ENCODE data around the gene MSANTD1.

The MSANTD1 gene

DNA sequence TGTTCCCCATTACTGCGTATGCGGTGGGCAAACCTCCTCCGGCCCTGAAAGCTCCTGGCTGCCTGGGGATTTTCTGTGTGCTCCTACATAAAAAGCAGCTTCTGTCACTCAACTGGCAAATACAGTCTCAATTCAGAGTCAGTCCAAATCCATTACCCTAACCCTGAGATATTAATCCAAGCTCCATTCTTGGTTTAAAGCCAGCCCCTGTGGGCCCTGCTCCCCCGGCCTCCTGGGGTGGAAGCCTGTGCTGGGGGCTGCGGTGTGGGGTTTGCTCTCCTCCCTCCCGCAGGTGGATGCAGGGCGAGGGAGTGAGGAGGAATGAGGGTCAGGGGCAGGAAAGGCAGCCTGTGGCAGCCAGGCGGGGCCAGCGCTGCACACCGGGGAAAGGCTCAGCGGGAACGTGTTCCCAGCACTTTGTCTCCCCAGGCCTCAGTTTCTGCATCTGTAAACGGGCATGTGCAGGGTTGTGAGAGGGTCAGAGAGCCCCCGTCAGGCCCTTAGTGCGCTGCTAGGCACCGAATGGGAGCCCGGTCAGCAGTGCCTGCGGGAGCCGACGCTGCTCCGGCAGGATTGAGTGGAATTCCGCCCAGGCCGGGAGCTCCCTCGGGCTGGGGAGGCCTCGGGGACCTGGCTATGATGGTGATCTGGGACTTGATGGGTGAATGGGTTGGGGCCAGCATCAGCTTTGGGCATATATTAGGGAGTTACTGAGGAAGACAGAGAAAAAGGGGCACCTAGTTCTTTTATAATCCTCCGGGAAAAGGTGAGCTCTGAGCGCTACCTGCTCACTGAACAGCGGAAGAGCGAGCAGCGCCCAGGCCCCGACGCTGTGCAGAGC is 37.6 kb downstream of the MSANTD1 start:
- no peak for DNase-seq (ENCODE audit: insufficient read length, low spot score)
- FAIRE-seq, result no peak

DNA sequence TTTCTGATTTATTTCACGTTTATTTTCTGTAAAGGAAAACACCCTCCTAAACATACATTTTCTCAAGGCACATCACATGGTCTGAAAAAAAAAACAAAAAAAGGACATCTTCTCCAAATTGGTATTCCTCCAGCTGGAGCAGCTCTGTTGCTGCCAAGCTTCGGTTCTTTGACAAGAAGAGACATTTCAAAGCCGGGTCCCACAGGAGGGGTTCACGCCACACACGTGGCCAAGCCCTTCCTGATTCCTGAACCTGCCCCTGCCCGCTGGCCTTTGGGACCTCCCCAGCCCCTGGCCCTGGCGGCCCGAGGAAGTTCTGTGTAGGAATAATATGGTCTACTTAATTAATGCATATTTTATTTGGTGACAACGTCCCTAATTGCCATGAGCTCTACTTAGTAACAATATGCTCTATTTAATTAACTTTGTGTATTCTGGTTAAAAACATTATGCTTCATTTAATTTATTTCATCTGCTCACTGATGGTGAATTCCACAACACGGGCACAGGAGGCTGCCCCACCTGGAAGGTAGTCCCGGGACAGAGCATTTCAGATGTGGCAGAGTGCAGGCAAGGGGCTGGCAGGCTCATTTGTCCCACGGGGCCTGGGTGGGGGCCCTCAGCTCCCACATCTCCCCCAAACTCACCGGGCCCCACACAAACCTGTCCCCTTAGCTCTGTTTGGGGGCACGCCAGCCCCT is 38.5 kb downstream of the MSANTD1 start:
- no peak for DNase-seq (ENCODE audit: insufficient read length, low spot score)
- FAIRE-seq, result no peak

GRCh38 chr4:3287972-3288570 is 39.1 kb downstream of the MSANTD1 start:
- FAIRE-seq (no peak), DNase-seq (ENCODE audit: insufficient read length, low spot score) (no peak)

- DNase-seq (ENCODE audit: insufficient read length, low spot score) (no peak), FAIRE-seq (no peak)
These were observed 39.7 kb downstream of the MSANTD1 start for GRCh38 chr4:3288571-3289094.

- DNase-seq (ENCODE audit: insufficient read length, low spot score), result no peak
- FAIRE-seq, result no peak
These were observed 41.5 kb downstream of the MSANTD1 start for GRCh38 chr4:3290476-3290875.

DNA sequence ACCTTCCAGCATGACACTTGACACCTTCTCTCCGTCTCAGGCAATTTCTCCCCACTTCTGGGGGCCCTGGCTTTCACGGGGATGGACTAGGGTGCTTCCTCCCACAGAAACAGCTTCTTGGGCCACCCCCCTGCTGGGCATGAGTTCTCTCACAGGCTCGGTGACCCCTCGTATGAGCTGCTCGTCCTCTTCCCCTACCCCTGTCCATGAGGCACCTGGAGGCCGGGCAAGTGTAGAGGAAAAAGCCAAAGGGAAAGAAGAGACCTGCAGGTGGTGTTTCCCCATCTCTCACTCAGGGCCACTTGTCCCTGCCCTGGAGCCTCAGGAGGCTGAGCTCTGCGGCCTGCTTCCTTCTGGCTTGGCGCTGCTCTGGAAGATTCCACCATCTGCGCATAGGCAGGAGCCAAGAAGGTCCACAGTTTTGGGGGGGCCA is 41.9 kb downstream of the MSANTD1 start:
- FAIRE-seq (no peak), DNase-seq (ENCODE audit: insufficient read length, low spot score) (no peak)

DNA sequence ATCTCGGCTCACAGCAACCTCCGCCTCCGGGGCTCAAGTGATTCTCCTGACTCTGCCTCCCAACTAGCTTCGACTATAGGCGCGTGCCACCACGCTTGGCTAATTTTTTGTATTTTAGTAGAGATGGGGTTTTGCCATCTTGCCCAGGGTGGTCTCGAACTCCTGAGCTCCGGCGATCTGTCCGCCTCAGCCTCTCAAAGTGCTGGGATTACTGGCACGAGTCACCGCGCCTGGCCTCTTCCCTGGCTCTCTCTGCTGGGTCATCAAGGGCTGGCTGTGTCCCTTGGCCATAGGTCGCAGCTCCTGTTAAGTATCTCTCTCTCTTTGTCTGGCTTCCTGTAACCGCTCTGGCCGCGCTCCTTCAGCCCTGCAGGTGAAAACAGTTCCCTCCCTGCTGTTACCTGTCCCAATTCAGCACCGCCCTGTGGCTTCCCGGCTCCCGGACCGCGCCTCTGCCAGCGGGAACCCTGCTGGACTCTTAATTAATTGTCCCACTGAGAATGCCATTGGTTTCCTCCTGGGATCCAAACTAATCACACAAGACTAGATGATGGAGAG is 42.5 kb downstream of the MSANTD1 start:
- FAIRE-seq (peak; percentile 23), DNase-seq (ENCODE audit: insufficient read length, low spot score) (peak; percentile 18)

DNA sequence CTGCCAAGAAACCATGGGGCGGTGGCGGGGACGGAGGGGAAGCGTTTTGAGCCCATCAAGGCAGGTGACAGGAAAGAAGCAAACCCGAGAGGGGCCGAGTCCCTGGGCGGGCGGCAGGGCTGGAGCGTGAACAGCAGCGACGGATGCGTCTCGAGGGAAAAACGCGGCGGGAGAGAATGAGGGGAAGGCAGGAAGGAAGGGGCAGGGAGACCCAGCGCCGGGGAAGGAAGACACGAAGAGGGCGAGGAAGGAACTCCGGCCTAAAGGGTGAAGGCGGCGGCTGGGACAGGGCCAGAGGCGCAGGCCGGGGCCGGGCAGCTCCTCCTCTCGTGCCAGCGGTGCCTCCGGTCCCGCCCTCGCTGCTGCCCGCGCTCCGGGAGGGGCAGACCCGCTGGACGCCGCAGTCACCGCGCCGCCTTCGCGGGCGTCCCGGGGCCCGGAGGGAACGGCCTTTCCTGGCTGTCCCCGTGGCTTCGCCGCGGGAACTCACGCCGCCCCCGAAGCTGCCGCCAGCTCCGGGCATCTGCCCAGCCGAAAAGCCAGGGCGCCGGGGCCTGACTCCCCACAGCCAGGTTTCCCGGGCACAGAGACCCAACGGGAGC is 43.1 kb downstream of the MSANTD1 start:
- peak; percentile 59 for DNase-seq (ENCODE audit: insufficient read length, low spot score)
- peak; percentile 9 for FAIRE-seq

DNA sequence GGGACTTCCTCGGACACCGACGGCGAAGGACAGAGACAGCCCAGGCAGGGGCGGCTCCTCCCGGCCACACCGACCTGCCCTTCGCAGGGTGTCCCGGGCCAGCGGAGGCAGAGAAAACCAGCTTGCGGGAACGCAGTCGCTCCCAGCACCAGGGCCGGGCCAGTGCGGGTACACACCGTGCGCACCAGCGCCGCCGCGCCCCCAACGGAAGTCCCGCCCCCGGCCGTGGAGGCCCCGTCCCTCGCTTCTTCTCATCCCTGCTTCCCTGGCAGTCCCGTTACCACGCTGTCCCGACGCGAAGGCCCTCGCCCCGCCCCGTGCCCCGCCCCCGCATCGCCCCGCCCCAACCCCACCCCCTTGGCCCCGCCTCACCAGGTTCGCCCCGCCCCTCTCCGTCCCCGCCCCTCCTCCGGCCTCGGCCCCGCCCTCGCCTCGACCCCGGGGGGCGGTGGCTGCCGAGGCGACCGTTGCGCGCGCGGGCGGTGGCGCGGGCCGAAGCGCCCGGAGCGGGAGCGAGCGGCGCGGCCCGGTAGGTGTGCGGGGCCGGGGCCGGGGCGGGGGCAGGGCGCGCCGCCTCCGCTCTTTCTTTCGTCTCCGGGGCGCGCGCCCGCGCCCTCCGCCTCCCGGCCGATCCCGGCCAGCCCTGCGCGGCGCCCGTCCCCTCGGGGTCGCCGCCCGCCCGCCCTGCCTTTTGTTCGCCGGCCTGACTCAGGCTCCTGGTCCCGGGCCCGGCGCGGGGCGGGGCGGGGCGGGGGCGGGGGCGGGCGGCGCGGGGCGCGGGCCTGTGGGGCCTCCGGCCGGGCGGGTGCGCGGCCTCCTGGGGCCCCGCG is 43.8 kb downstream of the MSANTD1 start, which contains the start of gene RGS12:
Gene RGS12, plus strand, starts transcription at position 451 of the 830 bp plus-strand sequence. CDS start 23,150 bp downstream, outside the sequence.
- DNase-seq (ENCODE audit: insufficient read length, low spot score) (peak; percentile 99), FAIRE-seq (peak; percentile 83)

GRCh38 chr4:3293401-3294391 is 44.7 kb downstream of the MSANTD1 start:
- DNase-seq (ENCODE audit: insufficient read length, low spot score), result no peak

DNA sequence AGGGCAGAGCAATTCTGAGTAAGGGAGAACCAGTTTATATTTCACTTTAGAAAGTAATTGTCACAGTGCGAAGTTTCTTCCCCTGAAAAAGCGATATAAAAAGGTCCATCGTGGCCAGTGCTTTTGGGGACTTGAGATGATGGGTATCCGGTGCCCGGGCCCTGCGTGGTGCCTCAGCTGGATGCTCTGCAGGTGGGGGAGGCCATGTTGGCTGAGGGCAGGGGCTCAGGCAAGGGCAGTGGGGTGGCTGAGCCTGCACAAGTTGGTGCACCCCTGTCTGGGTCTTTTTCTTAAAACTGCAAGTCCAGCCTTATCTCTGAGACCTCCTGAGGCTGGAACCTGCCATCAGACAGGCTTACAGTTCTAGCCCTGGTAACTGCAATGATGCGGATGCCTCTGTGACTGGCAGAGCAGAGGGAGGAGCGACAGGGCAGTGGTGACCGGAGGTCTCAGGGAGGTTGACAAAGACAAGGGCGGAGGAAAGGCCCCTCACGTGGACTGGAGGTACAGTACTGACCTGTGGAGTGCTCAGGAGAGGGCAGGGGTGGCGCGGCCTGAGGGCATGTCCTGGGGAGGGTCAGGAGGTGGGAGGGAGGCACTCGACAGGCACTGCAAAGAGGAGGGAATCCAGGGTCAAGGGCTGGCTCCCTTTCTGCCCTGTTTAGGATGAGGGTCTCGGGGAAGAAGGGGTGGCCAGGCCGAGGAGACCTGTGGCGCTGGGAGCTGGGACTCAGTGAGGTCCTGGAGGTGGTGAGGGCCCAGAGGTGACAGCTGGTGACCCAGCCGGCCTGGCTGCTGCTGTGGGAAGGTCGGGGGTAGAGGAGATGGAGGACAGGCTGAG is 45.7 kb downstream of the MSANTD1 start:
- no peak for FAIRE-seq
- DNase-seq (ENCODE audit: insufficient read length, low spot score), result no peak

More at GRCh38 chr4:3293401-3294391, 44.7 kb downstream of the MSANTD1 start:
- no peak for FAIRE-seq

DNA sequence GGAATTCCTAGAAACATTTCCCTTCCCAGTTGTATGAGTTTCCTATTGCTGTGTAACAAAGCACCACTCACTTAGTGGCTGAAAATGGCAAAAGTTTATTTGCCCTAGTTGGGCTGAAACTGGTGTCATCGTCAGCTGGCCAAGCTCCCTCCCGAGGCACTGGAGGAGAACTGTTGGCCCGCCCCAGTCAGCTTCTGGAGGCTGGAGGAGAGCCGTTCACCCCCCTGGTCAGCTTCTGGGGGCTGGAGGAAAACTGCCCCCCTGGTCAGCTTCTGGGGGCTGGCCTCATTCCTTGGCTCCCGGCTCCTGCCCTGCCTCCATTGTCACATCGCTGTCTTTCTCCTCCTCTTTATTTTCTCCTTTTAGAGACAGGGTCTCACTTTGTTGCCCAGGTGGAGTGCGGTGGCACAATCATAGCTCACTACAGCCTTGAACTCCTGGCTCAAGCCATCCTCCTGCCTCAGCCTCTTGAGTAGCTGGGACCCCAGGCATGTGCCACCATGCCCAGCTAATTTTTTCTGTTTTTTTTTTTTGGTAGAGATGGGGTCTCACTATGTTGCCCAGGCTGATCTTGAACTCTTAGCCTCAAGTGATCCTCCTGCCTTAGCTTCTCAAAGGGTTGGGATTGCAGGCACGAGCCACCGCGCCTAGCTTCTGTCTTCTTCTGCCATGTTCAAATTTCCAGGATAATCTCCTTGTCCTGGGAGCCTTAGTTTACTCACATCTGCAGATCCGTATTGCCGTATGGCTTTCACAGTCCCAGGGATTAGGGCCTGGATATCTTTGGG is 47.1 kb downstream of the MSANTD1 start:
- DNase-seq (ENCODE audit: insufficient read length, low spot score), result no peak
- FAIRE-seq, result no peak

- FAIRE-seq, result no peak
- DNase-seq (ENCODE audit: insufficient read length, low spot score), result no peak
These were observed 47.7 kb downstream of the MSANTD1 start for GRCh38 chr4:3296651-3297050.

GRCh38 chr4:3297066-3297859 is 48.3 kb downstream of the MSANTD1 start:
- DNase-seq (ENCODE audit: insufficient read length, low spot score) (no peak), FAIRE-seq (no peak)

DNA sequence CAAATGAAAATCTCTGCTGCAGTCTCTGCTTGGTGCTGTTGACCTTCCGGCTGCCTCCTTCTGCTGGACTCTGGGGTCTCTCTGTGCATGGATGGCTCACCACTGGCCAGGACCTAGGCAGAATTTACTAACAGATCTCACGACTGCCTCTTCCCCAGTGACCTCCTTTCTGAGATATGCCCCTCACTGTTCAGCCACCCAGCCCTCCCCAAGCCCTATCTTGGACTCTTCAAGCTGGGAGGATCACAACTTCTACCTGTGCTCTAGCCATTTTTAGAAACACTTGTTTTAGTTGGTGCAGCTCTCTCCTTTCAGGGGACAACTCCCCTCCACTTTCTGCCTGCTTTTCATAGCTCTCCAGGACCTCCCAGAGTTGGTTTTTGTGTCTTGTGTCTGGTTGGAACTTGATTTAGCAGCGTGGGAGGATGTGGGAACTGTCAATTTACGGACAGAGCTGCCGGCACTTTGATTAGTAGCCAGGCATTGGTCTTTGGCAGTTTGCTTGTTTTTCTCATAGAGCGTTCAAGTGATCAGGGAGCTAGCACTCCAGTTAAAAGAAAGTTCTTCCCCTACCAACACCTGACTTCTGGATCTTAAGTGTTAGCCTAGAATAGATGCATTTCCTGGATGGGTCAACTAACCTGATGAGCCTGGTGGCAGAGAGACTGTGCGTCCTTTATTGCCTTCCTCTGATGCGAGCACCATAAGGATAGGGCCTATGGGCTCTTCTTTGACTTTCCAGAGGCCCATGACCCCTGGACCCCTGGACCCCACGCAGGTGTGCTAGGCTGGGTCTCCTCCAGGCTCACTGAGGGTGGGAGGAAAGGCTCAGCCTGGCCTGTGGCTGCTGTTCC is 50.4 kb downstream of the MSANTD1 start:
- no peak for FAIRE-seq
- no peak for DNase-seq (ENCODE audit: insufficient read length, low spot score)
